ENCODE data around the gene CCDC92B.
"Not testable (repeated sequence)": the region's sequence is repeated elsewhere in the genome, so short reads cannot be mapped to it uniquely, and the experiment has no call there.

CCDC92B gene

GRCh38 chr17:2688351-2689342 lies 60.8 kb downstream of the CCDC92B start:
- no peak for DNase-seq

- DNase-seq = no peak
Measured at GRCh38 chr17:2687074-2687418, 62.4 kb downstream of the CCDC92B start.

DNA sequence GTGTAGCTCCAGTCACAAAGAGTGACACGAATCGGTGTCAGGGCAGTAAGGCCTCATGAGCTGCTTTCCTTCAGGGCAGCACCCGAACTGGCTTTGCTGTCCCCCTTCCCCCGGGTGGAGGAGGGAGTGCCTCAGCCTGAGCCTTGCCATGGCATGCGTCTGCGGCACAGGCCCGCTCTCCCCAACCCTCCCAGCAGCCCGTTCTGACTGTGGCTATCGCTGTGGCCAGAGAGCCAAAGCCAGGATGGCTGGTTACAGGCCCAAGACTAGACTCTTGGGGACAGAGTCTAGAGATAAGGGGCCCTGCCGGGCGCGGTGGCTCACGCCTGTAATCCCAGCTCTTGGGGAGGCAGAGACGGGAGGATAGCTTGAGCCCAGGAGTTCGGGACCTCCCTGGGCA lies 63.8 kb downstream of the CCDC92B start:
- DNase-seq = no peak

DNA sequence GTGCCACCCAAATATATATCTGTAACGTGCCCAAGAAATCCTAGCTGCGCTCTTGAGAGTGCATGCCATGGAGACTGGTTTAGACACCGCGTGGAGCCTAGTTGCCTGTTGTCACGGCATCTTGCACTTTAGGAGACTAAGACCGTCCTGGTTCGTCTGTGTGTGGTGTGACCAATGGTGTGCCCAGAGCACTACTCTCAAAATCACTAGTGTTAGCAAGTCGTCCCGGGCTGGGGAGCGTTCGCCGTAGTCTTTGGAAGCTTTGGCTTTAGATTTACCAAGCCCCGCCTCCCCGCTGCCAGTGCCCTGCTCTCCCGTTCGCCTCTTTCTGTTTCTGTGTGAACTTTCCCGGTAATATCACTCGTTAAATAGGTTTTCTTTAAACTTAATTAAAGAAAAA lies 64.9 kb downstream of the CCDC92B start:
- no peak for DNase-seq

DNA sequence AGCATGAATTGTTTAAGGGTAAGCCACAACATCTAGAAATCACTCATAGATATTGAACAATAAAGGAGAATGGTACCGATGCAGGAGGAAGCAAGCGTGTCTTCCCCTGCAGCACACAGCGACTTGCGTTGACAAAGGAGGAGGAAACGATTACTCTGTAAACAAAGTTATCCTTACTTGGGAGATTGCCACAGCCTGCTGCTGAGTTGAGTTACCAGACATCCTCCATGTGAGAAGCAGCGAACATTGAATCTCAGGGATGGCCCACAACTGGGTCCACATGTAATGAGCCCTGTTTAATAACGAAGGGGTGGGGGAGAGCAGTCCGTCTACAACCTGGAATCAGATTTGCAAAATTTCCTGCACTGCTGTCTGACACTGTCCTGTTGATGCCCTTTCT lies 65.5 kb downstream of the CCDC92B start:
- DNase-seq = no peak

DNA sequence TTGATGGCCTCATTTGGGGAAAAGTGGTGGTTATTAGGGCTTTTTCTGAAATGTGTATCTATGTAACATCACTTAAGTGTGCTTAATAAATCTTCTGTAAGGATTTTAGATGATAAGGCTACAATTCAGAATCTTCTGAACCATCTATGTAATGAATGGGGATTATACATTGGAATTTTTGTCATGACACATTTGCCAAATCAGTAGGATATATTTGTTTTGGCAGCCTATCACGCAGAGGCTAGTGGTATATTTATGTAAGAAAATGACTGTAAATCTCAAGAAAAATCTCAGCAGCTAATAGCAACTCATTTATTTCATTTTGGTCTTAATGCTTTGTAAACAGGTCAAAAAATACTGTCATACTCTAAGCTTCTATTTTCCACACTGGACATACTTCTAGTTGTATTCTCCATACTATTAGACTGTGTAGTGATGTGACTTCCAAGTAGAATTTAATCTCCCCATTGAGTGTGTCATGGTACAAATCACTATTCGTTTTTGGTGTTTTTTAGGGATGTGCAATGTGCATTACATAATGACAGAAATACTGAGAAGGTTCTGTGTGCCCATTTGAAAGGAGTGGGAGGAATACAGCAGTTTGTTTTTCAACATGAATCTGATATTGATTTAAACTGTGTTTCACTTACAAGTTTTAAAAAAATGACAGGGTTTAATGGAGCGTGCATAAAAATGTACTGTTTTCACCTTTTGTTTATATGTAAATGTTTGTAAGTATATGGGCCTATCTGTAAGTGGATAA lies 67.1 kb downstream of the CCDC92B start:
- DNase-seq = no peak

- no peak for DNase-seq
Measured at GRCh38 chr17:2681650-2682049, 67.8 kb downstream of the CCDC92B start.

DNA sequence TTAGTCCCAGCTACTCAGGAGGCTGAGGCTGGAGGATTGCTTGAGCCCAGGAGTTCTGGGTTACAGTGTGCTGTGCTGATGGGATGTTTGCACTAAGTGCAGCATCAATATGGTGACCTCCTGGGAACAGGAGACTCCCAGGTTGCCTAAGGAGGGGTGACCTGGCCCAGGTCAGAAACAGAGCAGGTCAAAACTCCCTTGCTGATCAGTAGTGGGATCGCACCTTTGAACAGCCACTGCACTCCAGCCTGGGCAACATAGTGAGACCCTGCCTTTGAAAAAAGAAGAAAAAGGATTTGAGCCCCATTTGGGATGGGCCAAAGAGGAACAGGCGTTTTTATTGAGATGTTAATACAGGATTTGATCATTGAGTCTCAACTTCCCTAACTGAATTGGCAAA lies 68.5 kb downstream of the CCDC92B start:
- no peak for DNase-seq

GRCh38 chr17:2679247-2679646 lies 70.2 kb downstream of the CCDC92B start:
- not testable (repeated sequence) for DNase-seq
